LNCaP clone FGC (cell line): ENCODE results near the gene KIF26A.

Experiments
- DNase-seq: peaks from one replicate; pipeline ENCODE4 v3.0.0-alpha.2; 2011; ENCODE audit warnings: low read depth
- H3K4me3 ChIP-seq: 2 replicates; pipeline ENCODE4 v1.5.1; 2011; ENCODE audit warnings: mild to moderate bottlenecking, low read depth, low read length, control low read depth
- TF ChIP-seq, protein P1 (sequence below): IDR thresholded peaks from 2 replicates; pipeline ENCODE4 v1.5.1; 2012; ENCODE audit warnings: mild to moderate bottlenecking; ENCODE audit not compliant: control insufficient read depth, insufficient read depth; ENCODE audit errors: extremely low read depth

The KIF26A gene

DNA sequence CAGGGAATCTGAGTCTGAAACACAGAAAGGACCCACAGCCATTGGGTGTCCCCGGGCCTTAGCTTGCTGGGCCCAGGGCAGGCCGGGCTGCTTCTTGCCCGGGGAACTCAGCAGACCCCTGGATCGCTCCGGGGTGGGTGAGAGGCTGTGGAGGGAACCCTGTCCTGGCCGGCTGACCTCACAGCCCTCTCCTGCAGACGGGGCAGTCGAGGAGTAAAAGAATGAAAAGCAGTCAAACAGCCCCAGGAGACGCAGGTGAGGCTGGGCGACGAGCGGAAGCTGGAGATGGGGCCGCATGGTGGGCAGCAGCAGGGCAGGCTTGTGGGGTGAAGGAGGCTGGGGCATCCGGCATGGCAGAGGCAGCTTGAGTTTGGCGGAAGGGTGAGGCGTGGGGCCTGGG is 57.0 kb downstream of the KIF26A start:
- TF ChIP-seq, protein P1, sequence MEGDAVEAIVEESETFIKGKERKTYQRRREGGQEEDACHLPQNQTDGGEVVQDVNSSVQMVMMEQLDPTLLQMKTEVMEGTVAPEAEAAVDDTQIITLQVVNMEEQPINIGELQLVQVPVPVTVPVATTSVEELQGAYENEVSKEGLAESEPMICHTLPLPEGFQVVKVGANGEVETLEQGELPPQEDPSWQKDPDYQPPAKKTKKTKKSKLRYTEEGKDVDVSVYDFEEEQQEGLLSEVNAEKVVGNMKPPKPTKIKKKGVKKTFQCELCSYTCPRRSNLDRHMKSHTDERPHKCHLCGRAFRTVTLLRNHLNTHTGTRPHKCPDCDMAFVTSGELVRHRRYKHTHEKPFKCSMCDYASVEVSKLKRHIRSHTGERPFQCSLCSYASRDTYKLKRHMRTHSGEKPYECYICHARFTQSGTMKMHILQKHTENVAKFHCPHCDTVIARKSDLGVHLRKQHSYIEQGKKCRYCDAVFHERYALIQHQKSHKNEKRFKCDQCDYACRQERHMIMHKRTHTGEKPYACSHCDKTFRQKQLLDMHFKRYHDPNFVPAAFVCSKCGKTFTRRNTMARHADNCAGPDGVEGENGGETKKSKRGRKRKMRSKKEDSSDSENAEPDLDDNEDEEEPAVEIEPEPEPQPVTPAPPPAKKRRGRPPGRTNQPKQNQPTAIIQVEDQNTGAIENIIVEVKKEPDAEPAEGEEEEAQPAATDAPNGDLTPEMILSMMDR: no peak

DNA sequence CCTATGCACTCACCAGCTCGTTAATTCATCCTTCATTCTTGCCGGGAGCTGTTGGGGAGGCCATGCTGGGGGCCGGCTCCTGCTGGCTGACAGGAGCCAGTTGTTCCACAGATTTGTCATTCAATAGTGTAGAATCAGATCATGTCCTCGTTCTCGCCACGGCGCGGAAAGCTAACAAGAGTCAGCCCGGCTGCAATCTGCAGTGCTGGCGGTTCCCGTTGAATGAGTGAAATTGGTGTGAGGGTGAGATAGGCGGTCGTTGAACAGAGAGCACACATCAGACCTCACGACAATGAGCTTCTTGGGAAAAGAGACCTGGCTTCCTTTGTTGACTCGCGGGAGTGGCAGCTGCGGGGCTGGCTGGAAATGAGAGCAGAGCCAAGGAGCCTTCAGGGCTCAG is 57.5 kb downstream of the KIF26A start:
- H3K4me3 ChIP-seq: no peak overlapping the region
- DNase-seq: no peak
- TF ChIP-seq, protein P1: no peak

More for the DNA sequence above, 57.0 kb downstream of the KIF26A start:
- no peak overlapping the region for H3K4me3 ChIP-seq
- no peak for DNase-seq

- TF ChIP-seq, protein P1: no peak
- H3K4me3 ChIP-seq: no peak overlapping the region
- no peak for DNase-seq
These were observed 58.2 kb downstream of the KIF26A start for GRCh38 chr14:104196461-104197140.

GRCh38 chr14:104197449-104198247 is 59.3 kb downstream of the KIF26A start:
- TF ChIP-seq, protein P1: no peak
- no peak overlapping the region for H3K4me3 ChIP-seq
- DNase-seq: no peak

- TF ChIP-seq, protein P1: no peak
- DNase-seq: no peak
- H3K4me3 ChIP-seq: no peak overlapping the region
These were observed 61.0 kb downstream of the KIF26A start for GRCh38 chr14:104199266-104199895.

DNA sequence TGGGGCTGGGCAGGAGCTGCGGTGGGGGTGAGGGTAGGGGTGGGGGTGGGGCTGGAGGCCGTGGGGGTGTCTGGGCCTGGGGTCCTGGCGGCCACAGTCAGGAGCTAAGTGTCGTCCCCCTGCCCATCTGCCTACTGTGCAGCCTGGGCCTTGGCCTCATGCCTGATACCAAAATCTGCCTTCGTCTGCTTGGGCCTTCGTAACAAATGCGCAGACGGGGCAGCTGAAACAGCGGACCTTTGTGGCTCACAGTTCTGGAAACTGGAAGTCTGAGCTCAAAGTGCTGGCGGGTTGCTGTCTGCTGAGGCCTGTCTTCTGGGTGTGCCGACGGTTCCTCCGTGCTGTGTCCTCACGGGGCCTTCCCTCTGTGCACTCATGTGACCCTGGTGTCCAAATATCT is 61.7 kb downstream of the KIF26A start:
- DNase-seq: no peak
- H3K4me3 ChIP-seq: no peak overlapping the region
- TF ChIP-seq, protein P1: no peak
